Astrocyte (in vitro differentiated cells and primary cell): ENCODE data around the gene RAPGEF2.

Source experiments
- CTCF ChIP-seq: IDR thresholded peaks from 2 replicates; pipeline ENCODE4 v1.5.1; 2011; ENCODE audit warnings: low read depth, mild to moderate bottlenecking, inconsistent platforms, low read length, moderate library complexity; ENCODE audit not compliant: insufficient read depth
- EZH2 ChIP-seq: IDR thresholded peaks from 2 replicates; pipeline ENCODE4 v1.6.1; 2012; ENCODE audit warnings: mild to moderate bottlenecking, low read length, inconsistent platforms; ENCODE audit not compliant: insufficient read depth

DNA sequence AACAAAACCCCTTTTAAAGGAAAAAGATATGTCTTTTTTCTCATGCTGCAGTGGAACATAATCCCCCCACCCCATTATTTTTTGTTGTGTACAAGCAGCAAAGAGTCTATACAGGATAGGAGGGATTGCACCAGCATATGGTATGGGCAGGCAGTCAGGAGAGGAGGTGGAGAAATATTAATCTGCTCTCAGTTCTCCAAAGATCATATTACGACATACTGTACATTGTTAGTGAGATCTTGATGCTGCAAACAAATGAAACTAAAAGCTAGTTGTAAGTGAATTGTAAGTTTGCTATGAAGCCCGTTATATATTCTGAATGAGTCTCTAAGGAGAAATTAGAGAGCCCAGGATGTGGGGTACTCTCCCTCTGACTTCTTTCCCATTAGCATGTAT is 75.3 kb downstream of the RAPGEF2 start:
- TF ChIP-seq CTCF (no peak), EZH2 (no peak)
